COLO668 (cell line): ENCODE data around the gene STBD1.
"Not testable (repeated sequence)": the region's sequence is repeated elsewhere in the genome, so short reads cannot be mapped to it uniquely, and the experiment has no call there.

Source experiments
- DNase-seq: peaks from one replicate; lab custom pipeline; 2025; ENCODE audit not compliant: unreplicated experiment; lab: John Stamatoyannopoulos, UW

STBD1 gene

GRCh38 chr4:76305971-76306881 is at the start of gene STBD1:
STBD1 (plus strand) TSS chr4:76306733; CDS start chr4:76306770, 37 bp downstream.
- DNase-seq: peak; percentile 84

- no peak for DNase-seq
Measured at GRCh38 chr4:76256968-76257367, 49.6 kb upstream of the STBD1 start.

- DNase-seq: no peak
Measured at GRCh38 chr4:76257824-76258223, 48.7 kb upstream of the STBD1 start.

GRCh38 chr4:76260571-76260970 is 46.0 kb upstream of the STBD1 start:
- no peak for DNase-seq

GRCh38 chr4:76265631-76266218 is 40.8 kb upstream of the STBD1 start:
- DNase-seq: no peak

- no peak for DNase-seq
Measured at GRCh38 chr4:76266627-76267026, 39.9 kb upstream of the STBD1 start.

- DNase-seq: no peak
Measured at GRCh38 chr4:76267811-76268210, 38.7 kb upstream of the STBD1 start.

GRCh38 chr4:76270244-76271175 is 36.0 kb upstream of the STBD1 start:
- peak; percentile 46 for DNase-seq

- DNase-seq: no peak
Measured at GRCh38 chr4:76271248-76271647, 35.3 kb upstream of the STBD1 start.

- no peak for DNase-seq
Measured at GRCh38 chr4:76272073-76272472, 34.5 kb upstream of the STBD1 start.

- no peak for DNase-seq
Measured at GRCh38 chr4:76272582-76272981, 34.0 kb upstream of the STBD1 start.

GRCh38 chr4:76272999-76273398 is 33.5 kb upstream of the STBD1 start:
- DNase-seq: no peak

GRCh38 chr4:76275486-76276124 is 30.9 kb upstream of the STBD1 start:
- peak; percentile 47 for DNase-seq

GRCh38 chr4:76276813-76277212 is 29.7 kb upstream of the STBD1 start:
- DNase-seq: no peak

GRCh38 chr4:76277667-76278066 is 28.9 kb upstream of the STBD1 start:
- no peak for DNase-seq

- DNase-seq: no peak
Measured at GRCh38 chr4:76278583-76278982, 27.9 kb upstream of the STBD1 start.

GRCh38 chr4:76279462-76279861 is 27.1 kb upstream of the STBD1 start:
- no peak for DNase-seq

GRCh38 chr4:76280488-76281441 is 25.8 kb upstream of the STBD1 start:
- DNase-seq: no peak

- not testable (repeated sequence) for DNase-seq
Measured at GRCh38 chr4:76281594-76281993, 24.9 kb upstream of the STBD1 start.
